ENCODE results near the gene DICER1.
"Not testable (repeated sequence)": the region's sequence is repeated elsewhere in the genome, so short reads cannot be mapped to it uniquely, and the experiment has no call there.

Gene DICER1

GRCh38 chr14:95141684-95142083 lies 15.6 kb downstream of the DICER1 start:
- H3K4me3 ChIP-seq (replicated peaks; ENCODE audit: low read depth, low read length): no peak overlapping the region
- no peak for DNase-seq (ENCODE audit: extremely low read depth, low read depth)
- no peak for TF ChIP-seq CTCF (IDR thresholded peaks at IDR 0.05; ENCODE audit: low read depth, low read length, missing control alignments)

- no peak overlapping the region for H3K4me3 ChIP-seq (replicated peaks; ENCODE audit: low read depth, low read length)
- no peak for DNase-seq (ENCODE audit: extremely low read depth, low read depth)
- TF ChIP-seq CTCF (IDR thresholded peaks at IDR 0.05; ENCODE audit: low read depth, low read length, missing control alignments): no peak
These were observed 17.1 kb downstream of the DICER1 start for GRCh38 chr14:95140060-95140858.

- H3K4me3 ChIP-seq (replicated peaks; ENCODE audit: low read depth, low read length): no peak overlapping the region
- TF ChIP-seq CTCF (IDR thresholded peaks at IDR 0.05; ENCODE audit: low read depth, low read length, missing control alignments): no peak
- DNase-seq (ENCODE audit: extremely low read depth, low read depth): no peak
These were observed 18.5 kb downstream of the DICER1 start for GRCh38 chr14:95138876-95139275.

- H3K4me3 ChIP-seq (replicated peaks; ENCODE audit: low read depth, low read length); DNase-seq (ENCODE audit: extremely low read depth, low read depth): not testable (repeated sequence)
These were observed 18.9 kb downstream of the DICER1 start for GRCh38 chr14:95138455-95138854.

- no peak for DNase-seq (ENCODE audit: extremely low read depth, low read depth)
- no peak for TF ChIP-seq CTCF (IDR thresholded peaks at IDR 0.05; ENCODE audit: low read depth, low read length, missing control alignments)
These were observed 19.5 kb downstream of the DICER1 start for GRCh38 chr14:95137804-95138167.

GRCh38 chr14:95137164-95137803 lies 20.0 kb downstream of the DICER1 start:
- no peak overlapping the region for H3K4me3 ChIP-seq (replicated peaks; ENCODE audit: low read depth, low read length)
- no peak for TF ChIP-seq CTCF (IDR thresholded peaks at IDR 0.05; ENCODE audit: low read depth, low read length, missing control alignments)
- DNase-seq (ENCODE audit: extremely low read depth, low read depth): no peak

More at GRCh38 chr14:95137804-95138167, 19.5 kb downstream of the DICER1 start:
- H3K4me3 ChIP-seq (replicated peaks; ENCODE audit: low read depth, low read length): no peak overlapping the region

- TF ChIP-seq CTCF (IDR thresholded peaks at IDR 0.05; ENCODE audit: low read depth, low read length, missing control alignments): no peak
- no peak for DNase-seq (ENCODE audit: extremely low read depth, low read depth)
- H3K4me3 ChIP-seq (replicated peaks; ENCODE audit: low read depth, low read length): no peak overlapping the region
These were observed 20.7 kb downstream of the DICER1 start for GRCh38 chr14:95136631-95137030.
